CD4-positive, alpha-beta T cell treated with Interleukin-10 for 1 hour (primary cell): Measurements from ENCODE around the gene FOS.

ENCODE experiments used
- DNase-seq: peaks from one replicate; pipeline ENCODE4 v3.0.0-alpha.2; 2020

The FOS gene

GRCh38 chr14:75277815-75278421 lies 710 bp upstream of the FOS start:
- DNase-seq = no peak

- DNase-seq = peak; percentile 73
Observed at GRCh38 chr14:75279153-75279762, 630 bp downstream of the FOS start.

- peak; percentile 57 for DNase-seq
Observed at GRCh38 chr14:75279763-75280290, 1.2 kb downstream of the FOS start.

GRCh38 chr14:75280291-75280830 lies 1.7 kb downstream of the FOS start:
- DNase-seq = peak; percentile 48

GRCh38 chr14:75280831-75281653 lies 2.4 kb downstream of the FOS start:
- peak; percentile 80 for DNase-seq

- DNase-seq = no peak
Observed at GRCh38 chr14:75281654-75282019, 3.0 kb downstream of the FOS start.

- peak; percentile 85 for DNase-seq
Observed at GRCh38 chr14:75282170-75282554, 3.5 kb downstream of the FOS start.

GRCh38 chr14:75282555-75283161 lies 4.0 kb downstream of the FOS start:
- peak; percentile 90 for DNase-seq

- peak; percentile 86 for DNase-seq
Observed at GRCh38 chr14:75283162-75283832, 4.7 kb downstream of the FOS start.

GRCh38 chr14:75283833-75284563 lies 5.4 kb downstream of the FOS start:
- peak; percentile 77 for DNase-seq

- DNase-seq = no peak
Observed at GRCh38 chr14:75285331-75285730, 6.7 kb downstream of the FOS start.

- no peak for DNase-seq
Observed at GRCh38 chr14:75286313-75286712, 7.7 kb downstream of the FOS start.

GRCh38 chr14:75289840-75290388 lies 11.3 kb downstream of the FOS start:
- no peak for DNase-seq

- DNase-seq = no peak
Observed at GRCh38 chr14:75290851-75291250, 12.2 kb downstream of the FOS start.

- no peak for DNase-seq
Observed at GRCh38 chr14:75291331-75291730, 12.7 kb downstream of the FOS start.

GRCh38 chr14:75292101-75292563 lies 13.5 kb downstream of the FOS start:
- DNase-seq = no peak

GRCh38 chr14:75292886-75293285 lies 14.3 kb downstream of the FOS start:
- DNase-seq = no peak

GRCh38 chr14:75293920-75294648 lies 15.5 kb downstream of the FOS start:
- peak; percentile 97 for DNase-seq

- DNase-seq = no peak
Observed at GRCh38 chr14:75294649-75295033, 16.0 kb downstream of the FOS start.

GRCh38 chr14:75295061-75295461 lies 16.4 kb downstream of the FOS start:
- peak; percentile 46 for DNase-seq
